ENCODE data around the gene C10orf71. TPM values are rescaled to one million over a fixed set of nuclear protein-coding genes. Genes with fewer than 3 reads are reported as not detected.
A peak's percentile ranks its signal among the peaks of the same experiment; 100 is the strongest.

C10orf71 gene
- polyA plus RNA-seq, 6 donors from 2014 or later = not detected

- peaks cover 0 to 18% (median 8%) of the 10 kb centered on the region in 7 donors for H3K9me3 Mint-ChIP-seq
- H3K27ac Mint-ChIP-seq = no peak overlapping the region
- DNase-seq (no peak), ATAC-seq (ENCODE audit: low read depth in 2 of 2) (no peak)
- no peak overlapping the region for H3K4me3 Mint-ChIP-seq
- no peaks in the 10 kb centered on the region for H3K36me3 Mint-ChIP-seq
- peaks cover 0 to 10% (median 9%) of the 10 kb centered on the region in 3 donors for H3K27me3 Mint-ChIP-seq
- H3K4me1 Mint-ChIP-seq = no peaks in the 10 kb centered on the region
Observed at GRCh38 chr10:49348593-49348992, 49.6 kb downstream of the C10orf71 start.

- H3K36me3 Mint-ChIP-seq = no peaks in the 10 kb centered on the region
- H3K27me3 Mint-ChIP-seq = peaks cover 0 to 10% (median 9%) of the 10 kb centered on the region in 3 donors
- no peak overlapping the region for H3K4me3 Mint-ChIP-seq
- DNase-seq = no peak
- H3K27ac Mint-ChIP-seq = no peak overlapping the region
- peaks cover 0 to 18% (median 8%) of the 10 kb centered on the region in 7 donors for H3K9me3 Mint-ChIP-seq
- H3K4me1 Mint-ChIP-seq = no peaks in the 10 kb centered on the region
- ATAC-seq (ENCODE audit: low read depth in 2 of 2) = no peak
Observed at GRCh38 chr10:49349390-49349789, 50.4 kb downstream of the C10orf71 start.

- ATAC-seq (ENCODE audit: low read depth in 2 of 2) (no peak), DNase-seq (no peak)
- H3K4me1 Mint-ChIP-seq = no peaks in the 10 kb centered on the region
- peaks cover 0 to 10% (median 9%) of the 10 kb centered on the region in 3 donors for H3K27me3 Mint-ChIP-seq
- no peak overlapping the region for H3K27ac Mint-ChIP-seq
- peaks cover 0 to 18% (median 8%) of the 10 kb centered on the region in 7 donors for H3K9me3 Mint-ChIP-seq
- H3K36me3 Mint-ChIP-seq = no peaks in the 10 kb centered on the region
- H3K4me3 Mint-ChIP-seq = no peak overlapping the region
Observed at GRCh38 chr10:49350138-49350537, 51.2 kb downstream of the C10orf71 start.

- H3K36me3 Mint-ChIP-seq = no peaks in the 10 kb centered on the region
- no peak overlapping the region for H3K27ac Mint-ChIP-seq
- H3K27me3 Mint-ChIP-seq = peaks cover 4 to 17% (median 9%) of the 10 kb centered on the region in 3 donors
- DNase-seq (no peak), ATAC-seq (ENCODE audit: low read depth in 2 of 2) (no peak)
- H3K4me1 Mint-ChIP-seq = no peaks in the 10 kb centered on the region
- H3K9me3 Mint-ChIP-seq = peaks cover 0 to 19% (median 8%) of the 10 kb centered on the region in 7 donors
- no peak overlapping the region for H3K4me3 Mint-ChIP-seq
Observed at GRCh38 chr10:49350846-49351532, 52.0 kb downstream of the C10orf71 start.

- DNase-seq (no peak), ATAC-seq (ENCODE audit: low read depth in 2 of 2) (no peak)
- Mint-ChIP-seq H3K36me3 (no peaks in the 10 kb centered on the region), H3K4me1 (no peaks in the 10 kb centered on the region), H3K4me3 (no peak overlapping the region), H3K27ac (peak overlapping the region in 1 of 6 donors; percentile 13), H3K27me3 (peaks cover 10 to 21% (median 13%) of the 10 kb centered on the region in 3 donors), H3K9me3 (peaks cover 0 to 22% (median 8%) of the 10 kb centered on the region in 7 donors)
Observed at GRCh38 chr10:49351669-49352068, 52.7 kb downstream of the C10orf71 start.

- H3K4me3 Mint-ChIP-seq = no peak overlapping the region
- H3K9me3 Mint-ChIP-seq = peaks cover 0 to 28% (median 12%) of the 10 kb centered on the region in 7 donors
- no peak for ATAC-seq (ENCODE audit: low read depth in 2 of 2)
- no peak overlapping the region for H3K27ac Mint-ChIP-seq
- H3K4me1 Mint-ChIP-seq = no peaks in the 10 kb centered on the region
- no peaks in the 10 kb centered on the region for H3K36me3 Mint-ChIP-seq
- H3K27me3 Mint-ChIP-seq = peaks cover 14 to 21% (median 17%) of the 10 kb centered on the region in 3 donors
- DNase-seq = no peak
Observed at GRCh38 chr10:49352323-49352722, 53.4 kb downstream of the C10orf71 start.

GRCh38 chr10:49353026-49353894, 54.3 kb downstream of the C10orf71 start:
- ATAC-seq (ENCODE audit: low read depth in 2 of 2) (no peak), DNase-seq (no peak)
- peaks cover 14 to 27% (median 17%) of the 10 kb centered on the region in 3 donors for H3K27me3 Mint-ChIP-seq
- H3K4me3 Mint-ChIP-seq = no peak overlapping the region
- H3K4me1 Mint-ChIP-seq = no peaks in the 10 kb centered on the region
- no peaks in the 10 kb centered on the region for H3K36me3 Mint-ChIP-seq
- H3K9me3 Mint-ChIP-seq = peaks cover 0 to 33% (median 15%) of the 10 kb centered on the region in 7 donors
- no peak overlapping the region for H3K27ac Mint-ChIP-seq

GRCh38 chr10:49353895-49354566, 55.1 kb downstream of the C10orf71 start:
- Mint-ChIP-seq H3K4me3 (no peak overlapping the region), H3K9me3 (peaks cover 0 to 30% (median 16%) of the 10 kb centered on the region in 7 donors), H3K27me3 (peaks cover 14 to 27% (median 23%) of the 10 kb centered on the region in 3 donors), H3K4me1 (no peaks in the 10 kb centered on the region), H3K36me3 (no peaks in the 10 kb centered on the region), H3K27ac (no peak overlapping the region)
- DNase-seq (no peak), ATAC-seq (ENCODE audit: low read depth in 2 of 2) (no peak)

- peaks cover 0 to 24% (median 16%) of the 10 kb centered on the region in 7 donors for H3K9me3 Mint-ChIP-seq
- ATAC-seq (ENCODE audit: low read depth in 2 of 2) (no peak), DNase-seq (no peak)
- no peak overlapping the region for H3K27ac Mint-ChIP-seq
- no peaks in the 10 kb centered on the region for H3K4me1 Mint-ChIP-seq
- H3K36me3 Mint-ChIP-seq = no peaks in the 10 kb centered on the region
- peaks cover 14 to 27% (median 23%) of the 10 kb centered on the region in 3 donors for H3K27me3 Mint-ChIP-seq
- no peak overlapping the region for H3K4me3 Mint-ChIP-seq
Observed at GRCh38 chr10:49354593-49354992, 55.6 kb downstream of the C10orf71 start.

GRCh38 chr10:49355221-49355620, 56.3 kb downstream of the C10orf71 start:
- Mint-ChIP-seq H3K4me3 (no peak overlapping the region), H3K4me1 (no peaks in the 10 kb centered on the region), H3K36me3 (no peaks in the 10 kb centered on the region), H3K9me3 (peaks cover 0 to 18% (median 11%) of the 10 kb centered on the region in 7 donors), H3K27me3 (peaks cover 14 to 27% (median 20%) of the 10 kb centered on the region in 3 donors), H3K27ac (peak overlapping the region in 1 of 6 donors; percentile 66)
- ATAC-seq (ENCODE audit: low read depth in 2 of 2) = no peak
- DNase-seq = no peak

- Mint-ChIP-seq H3K27me3 (peaks cover 14 to 25% (median 17%) of the 10 kb centered on the region in 3 donors), H3K36me3 (no peaks in the 10 kb centered on the region), H3K27ac (no peak overlapping the region), H3K4me1 (no peaks in the 10 kb centered on the region), H3K4me3 (no peak overlapping the region), H3K9me3 (peaks cover 0 to 15% (median 8%) of the 10 kb centered on the region in 7 donors)
- DNase-seq = no peak
- ATAC-seq (ENCODE audit: low read depth in 2 of 2) = no peak
Observed at GRCh38 chr10:49356181-49356580, 57.2 kb downstream of the C10orf71 start.

GRCh38 chr10:49356944-49357343, 58.0 kb downstream of the C10orf71 start:
- Mint-ChIP-seq H3K4me3 (no peak overlapping the region), H3K27me3 (peaks cover 14 to 18% (median 17%) of the 10 kb centered on the region in 3 donors), H3K36me3 (no peaks in the 10 kb centered on the region), H3K4me1 (peaks cover 0 to 2% (median 2%) of the 10 kb centered on the region in 3 donors), H3K9me3 (peaks cover 0 to 15% (median 8%) of the 10 kb centered on the region in 7 donors), H3K27ac (no peak overlapping the region)
- ATAC-seq (ENCODE audit: low read depth in 2 of 2) (no peak), DNase-seq (no peak)

- ATAC-seq (ENCODE audit: low read depth in 2 of 2) (no peak), DNase-seq (no peak)
- Mint-ChIP-seq H3K4me3 (no peak overlapping the region), H3K9me3 (peaks cover 0 to 15% (median 8%) of the 10 kb centered on the region in 7 donors), H3K27ac (no peak overlapping the region), H3K27me3 (peaks cover 14 to 18% (median 17%) of the 10 kb centered on the region in 3 donors), H3K36me3 (no peaks in the 10 kb centered on the region), H3K4me1 (peaks cover 8 to 12% (median 12%) of the 10 kb centered on the region in 3 donors)
Observed at GRCh38 chr10:49357910-49358309, 58.9 kb downstream of the C10orf71 start.

All from naive B cell (primary cell).